Stimulated activated CD8-positive, alpha-beta memory T cell treated with anti-CD3 and anti-CD28 coated beads, Interleukin-7, amount 100 ng/mL, for 1 hour (primary cell): ENCODE results near the gene RTN4RL1.
"Not testable (repeated sequence)": the region's sequence is repeated elsewhere in the genome, so short reads cannot be mapped to it uniquely, and the experiment has no call there.

Experiments used
- DNase-seq, 2 donors: peaks; one replicate each; pipeline ENCODE4 v3.0.0-alpha.2; 2020; ENCODE audit warnings: low read depth in 2 of 2

Gene RTN4RL1

GRCh38 chr17:1896243-1897104 lies 128.7 kb downstream of the RTN4RL1 start:
- no peak for DNase-seq

GRCh38 chr17:1895479-1895878 lies 129.7 kb downstream of the RTN4RL1 start:
- not testable (repeated sequence) for DNase-seq

DNA sequence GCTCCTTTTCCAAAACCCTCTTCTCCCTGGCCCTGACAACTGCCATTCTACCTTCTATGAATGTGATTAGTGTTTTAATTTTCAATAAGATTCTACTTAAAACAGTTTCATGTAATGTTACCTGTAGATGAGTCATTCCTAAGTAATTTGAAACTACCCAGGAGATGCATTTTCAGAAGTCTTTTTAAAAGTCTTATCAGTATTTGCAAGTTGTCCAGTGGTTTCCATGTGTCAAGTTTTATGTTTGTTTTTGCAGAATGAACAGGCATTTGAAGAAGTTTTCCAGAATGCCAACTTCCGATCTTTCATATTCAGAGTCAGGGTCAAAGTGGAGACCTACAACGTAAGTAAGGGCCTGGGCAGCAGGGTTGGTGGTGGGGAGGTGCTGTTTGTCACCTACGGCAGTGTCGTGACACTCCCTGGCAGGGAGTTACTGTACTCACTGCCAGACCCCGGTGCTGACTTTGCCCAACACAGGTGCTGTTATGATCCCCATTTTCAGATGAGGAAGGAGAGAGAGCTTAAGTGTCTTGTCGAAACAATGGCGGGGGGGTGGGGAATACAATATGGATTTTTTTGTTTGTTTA lies 130.3 kb downstream of the RTN4RL1 start:
- no peak for DNase-seq

DNA sequence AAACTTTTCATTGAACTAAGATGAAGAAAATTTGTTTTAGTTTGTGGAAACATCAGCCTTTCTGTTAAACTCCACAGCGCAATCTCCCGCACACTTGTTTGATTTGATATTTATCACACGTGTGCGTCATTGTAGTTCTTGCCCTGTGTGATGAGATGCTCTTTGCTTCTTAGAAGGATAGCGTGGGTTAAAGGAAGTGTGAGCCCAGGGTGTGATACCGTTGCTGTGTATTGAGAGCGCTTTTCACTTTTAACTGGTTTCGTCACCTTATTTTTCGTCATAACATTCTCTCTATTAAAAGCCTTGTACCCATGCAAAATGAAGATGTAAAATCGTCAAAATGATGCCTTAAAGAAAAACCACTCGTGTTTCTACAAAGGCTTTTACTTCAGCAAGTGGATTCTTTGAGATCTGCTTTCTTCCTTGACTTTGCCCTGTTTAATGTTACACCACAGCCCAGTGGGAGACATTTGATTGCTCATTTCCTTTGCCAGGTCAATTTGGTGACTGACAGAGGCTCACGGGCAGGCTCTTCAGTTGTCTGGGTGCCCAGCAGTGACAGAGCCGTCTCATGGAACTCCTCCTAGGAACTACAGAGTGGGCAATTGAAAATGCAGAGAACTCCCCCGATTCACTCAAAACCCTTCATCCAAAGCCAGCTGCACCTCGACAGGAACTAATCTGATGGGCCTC lies 134.2 kb downstream of the RTN4RL1 start:
- DNase-seq, result no peak

- no peak for DNase-seq
Observed at GRCh38 chr17:1888741-1889140, 136.4 kb downstream of the RTN4RL1 start.
